BLaER1 (cell line): Measurements from ENCODE around the gene TMEM256.

ENCODE experiments used
- H3K27ac ChIP-seq: shearing (Covaris generic); formaldehyde crosslinking; 2 replicates; pipeline ENCODE4 v1.8.1; 2022
- H3K27me3 ChIP-seq: shearing (Covaris generic); formaldehyde crosslinking; 2 replicates; pipeline ENCODE4 v1.8.1; 2022
- H3K36me3 ChIP-seq: shearing (Covaris generic); formaldehyde crosslinking; 2 replicates; pipeline ENCODE4 v1.8.1; 2022
- H3K4me1 ChIP-seq: shearing (Covaris generic); formaldehyde crosslinking; 2 replicates; pipeline ENCODE4 v1.8.1; 2022
- H3K4me2 ChIP-seq: shearing (Covaris generic); formaldehyde crosslinking; 2 replicates; pipeline ENCODE4 v1.8.1; 2022
- H3K4me3 ChIP-seq: shearing (Covaris generic); formaldehyde crosslinking; 2 replicates; pipeline ENCODE4 v1.8.1; 2022
- H3K9ac ChIP-seq: shearing (Covaris generic); formaldehyde crosslinking; 2 replicates; pipeline ENCODE4 v1.8.1; 2022
- H3K9me3 ChIP-seq: shearing (Covaris generic); formaldehyde crosslinking; 2 replicates; pipeline ENCODE4 v1.8.1; 2022
- H4K20me1 ChIP-seq: shearing (Covaris generic); formaldehyde crosslinking; 2 replicates; pipeline ENCODE4 v1.8.1; 2022
- Cebpa-rat ChIP-seq: shearing (Covaris generic); IDR thresholded peaks from 2 replicates; pipeline ENCODE4 v1.8.1; 2022

The TMEM256 gene

DNA sequence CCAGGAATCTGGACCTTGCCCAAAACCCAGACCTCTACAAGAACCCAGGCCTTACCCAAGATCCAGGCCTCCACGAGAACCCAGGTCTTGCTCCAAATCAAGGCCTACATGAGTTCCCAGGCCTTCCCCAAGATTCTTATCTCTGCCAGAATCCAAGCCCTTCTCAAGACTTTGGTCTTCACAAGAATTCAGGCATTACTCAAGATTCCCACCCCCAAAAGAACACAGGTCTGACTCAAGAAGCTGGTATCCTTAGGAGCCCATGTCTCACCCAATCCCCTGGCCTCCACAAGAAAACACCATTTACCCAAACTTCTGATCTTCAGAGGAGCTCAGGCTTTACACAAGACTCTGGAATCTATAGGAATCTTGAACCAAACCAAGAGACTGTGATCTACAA is 27.3 kb upstream of the TMEM256 start:
- H3K27ac ChIP-seq = no peak overlapping the region
- no peak overlapping the region for H3K4me3 ChIP-seq
- no peaks in the 10 kb centered on the region for H3K27me3 ChIP-seq
- peaks cover under 1% of the 10 kb centered on the region; the same call in 1 of the 2 replicates for H4K20me1 ChIP-seq
- no peaks in the 10 kb centered on the region for H3K9me3 ChIP-seq
- no peak overlapping the region for H3K9ac ChIP-seq
- H3K4me1 ChIP-seq = peaks cover 3% of the 10 kb centered on the region
- TF ChIP-seq Cebpa-rat = no peak
- no peak overlapping the region for H3K4me2 ChIP-seq
- H3K36me3 ChIP-seq = no peaks in the 10 kb centered on the region

DNA sequence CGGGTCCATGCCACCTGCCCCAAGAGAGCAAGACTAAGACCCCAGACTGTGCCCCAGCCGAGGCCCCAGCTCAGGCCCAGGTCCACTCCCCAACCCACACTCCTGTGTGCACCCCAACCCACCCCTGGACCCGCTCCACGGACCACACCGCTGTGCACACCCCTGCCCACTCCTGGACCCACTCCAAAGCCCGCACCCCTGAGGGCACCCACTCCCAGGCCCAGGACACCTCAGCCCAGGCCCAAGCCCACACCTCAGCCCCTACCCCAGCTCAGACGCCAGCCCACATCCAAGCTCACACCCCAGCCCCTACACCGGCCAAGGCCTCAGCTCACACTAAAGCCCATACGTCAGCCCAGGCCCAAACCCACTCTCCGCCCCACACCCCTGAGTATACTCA is 25.8 kb upstream of the TMEM256 start:
- H3K4me1 ChIP-seq = peaks cover 3% of the 10 kb centered on the region
- no peaks in the 10 kb centered on the region for H4K20me1 ChIP-seq
- H3K9ac ChIP-seq = no peak overlapping the region
- H3K4me3 ChIP-seq = no peak overlapping the region
- no peaks in the 10 kb centered on the region for H3K36me3 ChIP-seq
- no peak overlapping the region for H3K4me2 ChIP-seq
- H3K9me3 ChIP-seq = no peaks in the 10 kb centered on the region
- no peak for TF ChIP-seq Cebpa-rat
- no peak overlapping the region for H3K27ac ChIP-seq
- no peaks in the 10 kb centered on the region for H3K27me3 ChIP-seq

GRCh38 chr17:7428557-7428956 is 24.7 kb upstream of the TMEM256 start, which contains the start of gene SPEM3:
SPEM3 (plus strand) TSS chr17:7428857; CDS start chr17:7428903, 46 bp downstream.
- no peaks in the 10 kb centered on the region for H3K27me3 ChIP-seq
- no peaks in the 10 kb centered on the region for H4K20me1 ChIP-seq
- no peak within 1 kb of the TSS for H3K4me3 ChIP-seq
- TF ChIP-seq Cebpa-rat = no peak
- H3K4me2 ChIP-seq = no peak within 1 kb of the TSS
- H3K9me3 ChIP-seq = no peaks in the 10 kb centered on the region
- no peak within 1 kb of the TSS for H3K9ac ChIP-seq
- peaks cover 8% of the 10 kb centered on the region for H3K4me1 ChIP-seq
- no peak within 1 kb of the TSS for H3K27ac ChIP-seq
- H3K36me3 ChIP-seq = no peaks in the 10 kb centered on the region

DNA sequence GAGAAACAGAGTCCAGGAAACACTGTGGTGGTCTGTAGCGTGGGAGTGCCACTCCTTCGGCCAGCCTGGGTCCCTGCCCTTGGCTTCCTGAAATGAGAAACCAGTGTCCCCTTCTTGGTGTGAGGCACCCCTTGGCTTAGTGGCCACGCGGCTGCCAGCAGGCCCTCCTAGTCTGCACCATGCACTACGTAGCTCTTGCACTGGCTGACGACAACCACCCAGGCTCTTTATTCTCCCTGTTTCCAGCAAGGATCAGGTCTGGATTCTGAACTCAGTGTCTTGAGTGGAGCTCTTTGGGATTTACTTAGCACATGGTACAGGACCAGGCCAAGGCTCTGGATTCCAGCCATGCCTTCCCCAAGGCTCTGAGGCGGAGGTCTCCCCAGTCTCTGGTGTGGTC is 23.7 kb upstream of the TMEM256 start:
- Histone ChIP-seq H3K27me3 (no peaks in the 10 kb centered on the region), H3K4me2 (no peak overlapping the region), H3K9ac (no peak overlapping the region), H3K9me3 (no peaks in the 10 kb centered on the region), H3K27ac (no peak overlapping the region), H3K4me1 (peaks cover 8% of the 10 kb centered on the region), H4K20me1 (no peaks in the 10 kb centered on the region), H3K4me3 (no peak overlapping the region), H3K36me3 (no peaks in the 10 kb centered on the region)
- no peak for TF ChIP-seq Cebpa-rat

GRCh38 chr17:7426896-7427489 is 23.1 kb upstream of the TMEM256 start:
- H4K20me1 ChIP-seq = no peaks in the 10 kb centered on the region
- no peak for TF ChIP-seq Cebpa-rat
- no peak overlapping the region for H3K27ac ChIP-seq
- no peak overlapping the region for H3K4me3 ChIP-seq
- peaks cover 8% of the 10 kb centered on the region for H3K4me1 ChIP-seq
- no peak overlapping the region for H3K9ac ChIP-seq
- no peaks in the 10 kb centered on the region for H3K9me3 ChIP-seq
- H3K27me3 ChIP-seq = no peaks in the 10 kb centered on the region
- H3K4me2 ChIP-seq = no peak overlapping the region
- no peaks in the 10 kb centered on the region for H3K36me3 ChIP-seq

DNA sequence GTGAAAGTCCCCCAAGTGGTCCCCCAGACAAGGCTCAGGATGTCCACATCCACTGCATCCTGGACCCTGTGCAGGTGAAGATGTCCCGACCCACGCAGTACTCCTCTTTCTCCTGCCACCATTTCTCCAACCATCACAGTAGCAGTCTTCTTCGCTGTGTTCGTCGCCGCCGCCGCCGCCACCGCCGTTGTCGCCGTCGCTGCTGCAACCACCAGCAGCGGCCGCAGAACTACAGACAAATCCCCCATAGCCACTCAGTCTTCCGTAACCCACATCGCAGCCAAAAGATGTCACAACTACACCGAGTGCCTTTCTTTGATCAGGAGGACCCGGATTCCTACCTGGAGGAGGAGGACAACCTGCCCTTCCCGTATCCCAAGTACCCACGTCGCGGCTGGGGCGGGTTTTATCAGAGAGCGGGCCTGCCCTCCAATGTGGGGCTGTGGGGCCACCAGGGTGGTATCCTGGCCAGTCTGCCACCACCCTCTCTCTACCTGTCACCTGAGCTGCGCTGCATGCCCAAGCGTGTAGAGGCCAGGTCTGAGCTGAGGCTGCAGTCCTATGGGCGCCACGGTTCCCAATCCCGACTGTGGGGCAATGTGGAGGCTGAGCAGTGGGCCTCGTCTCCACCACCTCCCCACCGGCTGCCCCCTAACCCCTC is 22.4 kb upstream of the TMEM256 start:
- Histone ChIP-seq H3K9me3 (no peaks in the 10 kb centered on the region), H3K9ac (no peak overlapping the region), H3K27me3 (no peaks in the 10 kb centered on the region), H3K4me2 (no peak overlapping the region), H3K4me1 (peaks cover 8% of the 10 kb centered on the region), H3K27ac (no peak overlapping the region), H4K20me1 (no peaks in the 10 kb centered on the region), H3K4me3 (no peak overlapping the region), H3K36me3 (no peaks in the 10 kb centered on the region)
- TF ChIP-seq Cebpa-rat = no peak

- Histone ChIP-seq H3K36me3 (no peaks in the 10 kb centered on the region), H3K4me3 (no peak overlapping the region), H3K9ac (no peak overlapping the region), H3K27me3 (no peaks in the 10 kb centered on the region), H3K4me2 (no peak overlapping the region), H3K4me1 (peaks cover 8% of the 10 kb centered on the region), H3K9me3 (no peaks in the 10 kb centered on the region), H3K27ac (no peak overlapping the region), H4K20me1 (no peaks in the 10 kb centered on the region)
- TF ChIP-seq Cebpa-rat = no peak
Observed at GRCh38 chr17:7425756-7426155, 21.9 kb upstream of the TMEM256 start.

DNA sequence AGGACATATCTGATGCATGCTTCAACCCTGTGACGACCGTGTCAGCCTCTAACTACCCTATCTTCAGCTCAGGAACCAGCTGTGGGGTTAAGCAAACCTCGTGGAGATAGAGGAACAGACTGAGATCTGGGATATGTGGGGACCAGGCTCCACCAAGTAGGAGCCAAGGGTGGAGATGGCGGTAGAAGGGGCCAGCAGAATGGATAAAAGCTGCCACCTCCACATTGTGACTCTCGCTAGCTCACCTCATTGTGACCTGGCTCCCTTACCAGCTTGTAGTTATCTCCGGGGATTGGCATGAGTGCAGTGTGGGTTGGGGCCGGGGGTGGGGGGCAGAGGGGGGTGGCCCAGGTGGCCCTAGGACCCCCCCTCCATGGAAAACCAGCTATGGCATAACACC is 21.4 kb upstream of the TMEM256 start, which contains the start of gene SPEM2:
SPEM2 (plus strand) TSS at position 301 of the 400 bp plus-strand sequence; CDS start at position 374, 73 bp downstream.
- H4K20me1 ChIP-seq = no peaks in the 10 kb centered on the region
- no peaks in the 10 kb centered on the region for H3K27me3 ChIP-seq
- H3K27ac ChIP-seq = no peak within 1 kb of the TSS
- H3K9ac ChIP-seq = no peak within 1 kb of the TSS
- TF ChIP-seq Cebpa-rat = no peak
- H3K4me1 ChIP-seq = peaks cover 8% of the 10 kb centered on the region
- peak within 1 kb of the TSS; percentile 37 for H3K4me2 ChIP-seq
- H3K4me3 ChIP-seq = no peak within 1 kb of the TSS
- no peaks in the 10 kb centered on the region for H3K36me3 ChIP-seq
- H3K9me3 ChIP-seq = no peaks in the 10 kb centered on the region

- TF ChIP-seq Cebpa-rat = no peak
- H3K4me1 ChIP-seq = peaks cover 8% of the 10 kb centered on the region
- no peak overlapping the region for H3K9ac ChIP-seq
- no peak overlapping the region for H3K4me2 ChIP-seq
- no peaks in the 10 kb centered on the region for H4K20me1 ChIP-seq
- H3K27ac ChIP-seq = no peak overlapping the region
- no peaks in the 10 kb centered on the region; the same call in 1 of the 2 replicates for H3K36me3 ChIP-seq
- H3K27me3 ChIP-seq = no peaks in the 10 kb centered on the region
- H3K9me3 ChIP-seq = no peaks in the 10 kb centered on the region
- no peak overlapping the region for H3K4me3 ChIP-seq
Observed at GRCh38 chr17:7423679-7424078, 19.8 kb upstream of the TMEM256 start.

GRCh38 chr17:7421186-7421585 is 17.3 kb upstream of the TMEM256 start:
- no peak overlapping the region for H3K4me3 ChIP-seq
- no peaks in the 10 kb centered on the region for H3K27me3 ChIP-seq
- H3K9me3 ChIP-seq = no peaks in the 10 kb centered on the region
- H3K4me2 ChIP-seq = no peak overlapping the region
- H4K20me1 ChIP-seq = no peaks in the 10 kb centered on the region
- TF ChIP-seq Cebpa-rat = no peak
- H3K36me3 ChIP-seq = peaks cover 15% of the 10 kb centered on the region
- H3K9ac ChIP-seq = no peak overlapping the region
- H3K27ac ChIP-seq = no peak overlapping the region
- H3K4me1 ChIP-seq = peaks cover 8% of the 10 kb centered on the region
